HuH-7 (cell line): ENCODE measurements around the gene TMEM200A.
"Not testable (repeated sequence)": the region's sequence is repeated elsewhere in the genome, so short reads cannot be mapped to it uniquely, and the experiment has no call there.

Experiments
- DNase-seq: peaks from one replicate; pipeline ENCODE4 v3.0.0; 2011; ENCODE audit warnings: low spot score

Gene TMEM200A

DNA sequence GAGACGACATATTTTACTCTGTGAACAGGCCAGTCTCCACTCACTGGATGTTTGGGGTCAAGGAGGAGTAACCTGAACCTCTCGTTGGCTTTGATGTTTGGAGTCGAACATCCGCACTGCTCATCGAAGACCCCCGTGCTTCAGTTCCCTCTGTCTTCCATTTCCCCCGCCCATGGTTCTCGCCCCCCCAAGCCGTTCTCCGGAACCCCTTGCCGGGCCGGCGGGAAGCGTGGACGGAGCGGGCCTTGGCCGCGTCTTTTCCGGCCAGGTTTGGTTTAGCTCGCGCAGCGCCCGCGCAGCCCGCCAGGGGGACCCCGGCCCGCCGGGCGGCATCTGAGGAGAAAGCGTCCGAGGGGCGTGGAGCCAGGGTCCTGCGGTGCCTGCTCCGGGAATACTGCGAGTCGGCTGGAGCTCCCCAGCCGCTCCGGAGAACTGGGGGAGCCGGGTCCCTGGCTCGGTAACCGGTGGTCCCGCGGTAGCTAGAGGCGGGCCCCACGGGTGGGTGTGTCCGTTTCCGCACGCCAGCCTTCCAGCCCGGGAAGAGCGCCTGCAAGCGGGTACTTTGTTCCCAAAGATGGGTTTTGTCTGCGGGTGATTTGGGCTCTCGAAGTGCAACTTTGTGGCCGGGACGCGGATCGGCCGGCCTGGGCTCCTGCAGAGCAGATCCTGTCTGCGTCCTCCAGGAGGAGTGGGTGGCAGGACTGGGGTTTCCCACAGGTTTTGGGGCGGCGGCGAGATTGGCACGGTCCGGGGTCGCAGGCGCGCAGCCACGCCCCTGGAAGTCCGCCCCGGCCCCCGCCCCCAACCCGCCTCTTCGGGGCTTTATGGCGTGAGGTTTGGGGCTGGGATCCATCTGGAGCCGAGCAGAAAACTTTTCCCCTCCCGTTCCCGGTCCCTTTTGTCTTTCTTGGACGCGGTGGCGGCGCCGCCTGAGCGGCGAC is at the start of gene TMEM200A:
TSS of gene TMEM200A (plus strand) at position 852 of the 941 bp plus-strand sequence. CDS start 74,406 bp downstream, outside the sequence.
- peak; percentile 89 for DNase-seq

GRCh38 chr6:130320908-130321307 is 44.9 kb upstream of the TMEM200A start:
- no peak for DNase-seq

GRCh38 chr6:130322673-130323268 is 43.0 kb upstream of the TMEM200A start:
- DNase-seq: peak; percentile 29

DNA sequence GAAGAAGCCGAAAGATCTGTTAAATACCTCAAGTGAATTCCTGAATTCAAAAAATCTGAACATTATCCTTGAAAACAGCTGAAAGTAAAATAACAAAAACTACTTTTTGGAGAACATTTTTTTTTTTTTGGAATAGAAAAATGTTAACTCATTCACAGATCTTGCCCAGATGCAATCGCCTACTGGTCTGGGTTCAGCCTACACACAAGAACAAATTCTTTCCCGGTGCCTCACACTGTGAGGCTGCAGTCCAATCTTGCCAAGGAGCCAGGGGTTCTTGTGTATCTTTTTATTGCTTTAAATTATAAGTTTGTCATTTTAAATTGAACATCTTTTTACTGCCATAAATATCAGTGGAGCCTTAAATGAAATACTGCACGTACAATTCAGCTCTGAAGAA is 41.2 kb upstream of the TMEM200A start:
- no peak for DNase-seq

GRCh38 chr6:130326496-130326895 is 39.3 kb upstream of the TMEM200A start:
- DNase-seq: no peak

DNA sequence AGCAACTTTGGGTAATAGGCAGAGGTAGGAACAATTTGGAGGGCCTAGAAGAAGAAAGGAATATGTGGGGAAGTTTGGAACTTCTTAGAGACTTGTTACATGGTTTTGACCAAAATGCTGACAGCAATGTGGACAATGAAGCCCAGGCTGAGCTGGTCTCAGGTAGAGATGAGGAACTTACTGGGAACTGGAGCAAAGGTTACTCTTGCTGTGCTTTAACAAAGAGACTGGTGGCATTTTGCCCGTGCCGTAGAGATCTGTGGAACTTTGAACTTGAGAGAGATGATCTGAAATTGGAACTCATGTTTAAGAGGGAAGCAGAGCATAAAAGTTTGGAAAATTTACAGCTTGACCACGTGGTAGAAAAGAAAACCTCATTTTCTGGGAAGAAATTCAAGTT is 28.3 kb upstream of the TMEM200A start:
- DNase-seq: no peak

DNA sequence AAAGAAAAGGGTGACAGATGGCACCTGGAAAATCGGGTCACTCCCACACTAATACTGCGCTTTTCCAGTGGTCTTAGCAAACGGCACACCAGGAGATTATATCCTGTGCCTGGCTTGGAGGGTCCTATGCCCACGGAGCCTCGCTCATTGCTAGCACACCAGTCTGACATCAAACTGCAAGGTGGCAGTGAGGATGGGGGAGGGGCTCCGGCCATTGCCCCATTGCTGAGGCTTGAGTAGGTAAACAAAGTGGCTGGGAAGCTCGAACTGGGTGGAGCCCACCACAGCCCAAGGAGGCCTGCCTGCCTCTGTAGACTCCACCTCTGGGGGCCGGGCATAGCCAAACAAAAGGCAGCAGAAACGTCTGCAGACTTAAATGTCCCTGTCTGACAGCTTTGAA is 19.5 kb upstream of the TMEM200A start:
- DNase-seq: not testable (repeated sequence)

DNA sequence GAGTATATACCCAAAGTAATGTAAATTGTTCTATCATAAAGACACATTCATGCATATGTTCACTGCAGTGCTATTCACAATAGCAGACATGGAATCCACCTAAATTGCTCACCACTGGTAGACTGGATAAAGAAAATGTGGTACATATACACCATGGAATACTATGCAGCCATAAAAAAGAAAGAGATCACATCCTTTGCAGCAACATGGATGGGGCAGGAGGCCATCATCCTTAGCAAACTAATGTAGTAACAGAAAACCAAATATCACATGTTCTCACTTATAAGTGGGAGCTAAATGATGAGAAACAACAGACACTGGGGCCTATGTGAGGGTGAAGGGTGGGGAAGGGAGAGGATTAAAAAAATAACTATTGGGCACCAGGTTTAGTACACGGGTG is 11.5 kb upstream of the TMEM200A start:
- no peak for DNase-seq

DNA sequence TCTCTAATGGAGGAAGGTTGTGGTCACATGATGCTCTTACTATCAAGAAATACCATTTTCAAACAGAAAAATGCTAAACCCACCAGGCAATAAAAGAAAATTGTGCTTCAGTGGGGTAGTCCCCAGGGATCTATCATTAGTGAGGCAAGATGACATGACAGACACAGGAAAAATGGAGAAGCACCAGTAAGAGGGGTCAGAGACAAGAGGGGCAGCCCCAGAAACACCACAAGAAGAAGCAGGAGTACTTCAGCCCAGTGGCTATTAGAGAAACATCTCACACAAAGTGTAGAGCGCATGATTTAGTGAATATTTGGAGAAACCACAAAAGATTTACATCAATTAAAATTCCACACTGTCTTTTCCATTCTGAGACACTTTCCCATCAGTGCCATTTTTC is 10.2 kb upstream of the TMEM200A start:
- DNase-seq: no peak

- no peak for DNase-seq
These were observed 8.4 kb upstream of the TMEM200A start for GRCh38 chr6:130357436-130357835.

DNA sequence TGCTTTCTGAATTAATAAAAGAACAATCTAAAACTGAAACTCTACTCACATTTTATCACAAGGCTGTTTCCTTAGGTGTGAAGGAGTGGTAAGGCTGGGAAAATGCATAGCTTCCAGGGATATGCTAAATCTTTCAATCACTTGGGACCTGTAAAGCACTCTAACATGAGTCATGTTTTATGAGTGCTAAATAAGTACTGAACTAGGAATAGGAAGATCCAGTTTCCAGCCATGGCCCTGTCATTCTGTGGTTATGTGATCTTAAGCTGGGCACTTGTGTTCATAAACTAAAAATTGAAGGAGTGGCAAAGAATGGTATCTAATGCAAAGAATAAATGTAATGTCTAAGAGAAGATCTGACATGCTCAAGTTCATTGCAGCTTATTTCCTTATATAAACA is 6.1 kb upstream of the TMEM200A start:
- no peak for DNase-seq

DNA sequence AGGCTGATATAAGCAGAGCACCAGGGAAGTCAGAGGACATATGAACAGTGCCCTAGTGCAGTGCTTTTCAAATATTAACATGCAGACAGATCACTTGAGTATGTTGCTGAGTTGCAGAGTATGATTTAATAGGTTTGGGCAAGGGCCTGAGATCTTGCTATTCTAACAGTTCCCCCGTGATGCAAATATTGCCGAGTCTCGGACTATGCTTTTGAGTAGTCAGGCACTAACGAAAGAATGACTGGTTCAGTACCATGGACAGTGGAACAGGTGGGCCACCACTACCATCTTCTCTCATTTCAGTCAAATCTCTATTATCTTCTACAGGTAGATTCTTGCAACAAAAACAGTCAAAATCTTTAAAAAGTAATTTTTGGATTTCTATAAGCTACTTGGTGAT is 3.7 kb upstream of the TMEM200A start:
- DNase-seq: no peak

GRCh38 chr6:130364224-130364780 is 1.5 kb upstream of the TMEM200A start:
- no peak for DNase-seq

GRCh38 chr6:130366107-130367005 is 539 bp downstream of the TMEM200A start:
- DNase-seq: peak; percentile 60

DNA sequence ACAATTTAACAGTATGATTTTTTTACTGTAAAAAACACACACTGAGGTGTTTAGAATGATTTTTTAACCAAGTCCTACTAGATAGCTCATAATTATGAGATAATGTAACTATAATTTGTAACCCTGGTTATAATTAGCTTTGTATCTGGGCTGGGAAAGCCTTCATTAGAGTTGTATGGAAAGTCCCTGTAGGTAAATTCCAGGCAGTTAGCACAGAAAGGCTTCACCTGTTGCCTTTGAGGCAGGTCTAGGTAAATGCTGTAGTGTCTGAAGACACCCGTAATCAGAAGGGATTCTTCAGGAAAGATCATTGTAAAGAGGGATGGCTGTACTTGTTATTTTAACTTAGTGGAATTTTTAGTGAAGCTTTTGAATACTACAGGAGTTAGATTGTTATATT is 1.9 kb downstream of the TMEM200A start:
- no peak for DNase-seq

- DNase-seq: no peak
These were observed 2.8 kb downstream of the TMEM200A start for GRCh38 chr6:130368576-130368975.

- DNase-seq: no peak
These were observed 4.0 kb downstream of the TMEM200A start for GRCh38 chr6:130369831-130370230.

GRCh38 chr6:130371921-130372420 is 6.2 kb downstream of the TMEM200A start:
- DNase-seq: no peak

DNA sequence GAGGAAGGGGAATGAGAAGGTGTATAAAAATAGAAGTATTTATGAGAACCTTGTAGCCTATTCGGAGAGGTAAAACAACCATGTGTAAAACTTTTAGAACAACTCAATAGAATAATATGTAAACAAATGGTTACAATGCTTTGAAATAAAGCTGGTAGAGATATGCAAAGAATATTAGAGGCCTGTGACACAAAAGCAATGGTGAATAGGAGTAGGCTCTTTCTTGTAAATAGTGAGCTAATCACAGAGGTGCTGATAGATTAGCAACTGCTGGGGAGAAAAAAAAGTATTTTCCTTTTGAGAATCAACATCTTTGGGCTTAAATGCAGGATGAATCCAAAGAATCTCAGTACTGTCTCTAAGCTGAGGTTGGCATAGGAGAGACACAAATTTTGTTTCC is 7.0 kb downstream of the TMEM200A start:
- no peak for DNase-seq

DNA sequence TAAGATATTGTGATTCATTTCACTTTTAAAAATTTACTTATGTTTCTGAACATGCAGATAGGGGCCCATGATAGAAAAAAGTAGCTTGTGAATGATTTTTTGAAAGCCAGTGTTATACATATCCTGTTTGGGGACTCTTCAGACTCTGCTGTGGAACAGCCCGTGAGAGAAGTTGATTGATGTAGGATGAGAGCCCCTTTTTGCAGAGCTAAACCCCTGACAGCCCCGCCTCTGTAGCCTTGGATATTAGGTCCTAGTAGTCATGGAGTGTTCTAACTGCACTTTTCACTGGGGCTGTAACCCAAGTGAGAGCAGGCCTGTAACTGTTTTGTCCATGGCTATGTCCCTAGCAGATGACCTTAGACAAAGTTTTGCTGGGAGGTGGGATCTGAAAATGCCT is 8.2 kb downstream of the TMEM200A start:
- DNase-seq: no peak

- DNase-seq: no peak
These were observed 11.1 kb downstream of the TMEM200A start for GRCh38 chr6:130376936-130377335.

DNA sequence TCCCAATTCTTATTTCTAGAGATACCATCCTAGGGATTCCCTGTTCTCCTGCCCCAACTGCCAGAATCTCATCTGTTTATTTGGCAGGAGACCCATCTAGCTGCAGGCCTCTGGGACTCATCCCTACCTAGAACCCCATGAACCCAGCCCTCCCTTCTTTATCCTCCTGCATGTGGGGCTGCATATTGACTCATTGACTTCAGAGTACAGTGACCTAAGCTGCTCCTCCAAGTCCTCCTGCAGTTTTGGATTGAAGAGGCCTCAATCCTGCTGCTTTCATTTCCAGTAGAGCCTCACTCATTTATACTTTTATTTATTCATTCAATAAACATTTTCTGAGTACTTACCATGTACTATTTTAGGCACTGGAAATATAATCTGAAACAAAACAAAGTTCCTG is 11.6 kb downstream of the TMEM200A start:
- DNase-seq: no peak
